Gastroesophageal sphincter (tissue), 4 donors: ENCODE data around the gene HEPN1. TPM values are rescaled to one million over a fixed set of nuclear protein-coding genes. Genes with fewer than 3 reads are reported as not detected.

Experiments
- ATAC-seq: fragments of 150-250 bp; one replicate; pipeline ENCODE4 v1.9.1; 2016; ENCODE audit warnings: mild to moderate bottlenecking, moderate library complexity
- H3K27ac ChIP-seq, 4 donors: fragments of 200-600 bp; sonication (generic) in 3 of 4; 1 replicate in 3 of 4; 2 replicates in 1 of 4; pipeline ENCODE4 v1.5.1; 2016 to 2019
- H3K27me3 ChIP-seq: fragments of 200-600 bp; sonication (generic); one replicate; pipeline ENCODE4 v1.5.1; 2019
- H3K36me3 ChIP-seq, 2 donors: fragments of 200-600 bp; sonication (generic); one replicate each; pipeline ENCODE4 v1.5.1; 2019; ENCODE audit warnings: control low read depth in 1 of 2
- H3K4me1 ChIP-seq, 3 donors: fragments of 200-600 bp; sonication (generic); 1 replicate in 2 of 3; 2 replicates in 1 of 3; pipeline ENCODE4 v1.5.1; 2016 to 2019; ENCODE audit warnings: control low read depth in 2 of 3
- H3K4me3 ChIP-seq, 2 donors: fragments of 200-600 bp; sonication (generic); one replicate each; pipeline ENCODE4 v1.5.1; 2019; ENCODE audit warnings: mild to moderate bottlenecking in 1 of 2, moderate library complexity in 1 of 2
- H3K9me3 ChIP-seq, 3 donors: fragments of 200-600 bp; sonication (generic); one replicate each; pipeline ENCODE4 v1.5.1; 2017 to 2019; ENCODE audit warnings: control low read depth in 2 of 3
- EP300 ChIP-seq: sonication (generic); formaldehyde crosslinking; IDR thresholded peaks from one replicate; pipeline ENCODE4 v1.6.1; 2017; ENCODE audit warnings: antibody characterized with exemption, mild to moderate bottlenecking
- POLR2A ChIP-seq, 2 donors: fragments of 450-650 bp; IDR thresholded peaks; one replicate each; pipeline ENCODE4 v1.6.1; 2017; ENCODE audit warnings: antibody characterized with exemption in 2 of 2, mild to moderate bottlenecking in 2 of 2, moderate library complexity in 1 of 2
- POLR2AphosphoS5 ChIP-seq: sonication (generic); formaldehyde crosslinking; IDR thresholded peaks from one replicate; pipeline ENCODE4 v1.6.1; 2017; ENCODE audit warnings: antibody characterized with exemption
- WGBS, 2 donors: methylation state at CpG; one replicate each; pipeline ENCODE4 v1.1.5; 2018; ENCODE audit warnings: low coverage in 1 of 2; 5-methylcytosine and 5-hydroxymethylcytosine counted together
- total RNA-seq, 4 donors: library from RNA; depleted of rRNA; stranded (reverse); fragments of >200 nt; gene quantifications; one replicate each; pipeline ENCODE4 v1.1.0, GENCODE V29; 2016
- TF ChIP-seq, protein P1 (sequence below), 4 experiments: fragments of 200-600 bp in 2 of 4; fragments of 450-650 bp in 2 of 4; sonication (generic) in 1 of 4; IDR thresholded peaks; one replicate each; pipeline ENCODE4 v1.5.1; 2017 to 2019; ENCODE audit warnings: antibody characterized with exemption in 4 of 4, mild to moderate bottlenecking in 2 of 4, moderate library complexity in 2 of 4

The HEPN1 gene
- total RNA-seq, 4 donors from 2014 or later: 0.67 TPM; not detected in 3

DNA sequence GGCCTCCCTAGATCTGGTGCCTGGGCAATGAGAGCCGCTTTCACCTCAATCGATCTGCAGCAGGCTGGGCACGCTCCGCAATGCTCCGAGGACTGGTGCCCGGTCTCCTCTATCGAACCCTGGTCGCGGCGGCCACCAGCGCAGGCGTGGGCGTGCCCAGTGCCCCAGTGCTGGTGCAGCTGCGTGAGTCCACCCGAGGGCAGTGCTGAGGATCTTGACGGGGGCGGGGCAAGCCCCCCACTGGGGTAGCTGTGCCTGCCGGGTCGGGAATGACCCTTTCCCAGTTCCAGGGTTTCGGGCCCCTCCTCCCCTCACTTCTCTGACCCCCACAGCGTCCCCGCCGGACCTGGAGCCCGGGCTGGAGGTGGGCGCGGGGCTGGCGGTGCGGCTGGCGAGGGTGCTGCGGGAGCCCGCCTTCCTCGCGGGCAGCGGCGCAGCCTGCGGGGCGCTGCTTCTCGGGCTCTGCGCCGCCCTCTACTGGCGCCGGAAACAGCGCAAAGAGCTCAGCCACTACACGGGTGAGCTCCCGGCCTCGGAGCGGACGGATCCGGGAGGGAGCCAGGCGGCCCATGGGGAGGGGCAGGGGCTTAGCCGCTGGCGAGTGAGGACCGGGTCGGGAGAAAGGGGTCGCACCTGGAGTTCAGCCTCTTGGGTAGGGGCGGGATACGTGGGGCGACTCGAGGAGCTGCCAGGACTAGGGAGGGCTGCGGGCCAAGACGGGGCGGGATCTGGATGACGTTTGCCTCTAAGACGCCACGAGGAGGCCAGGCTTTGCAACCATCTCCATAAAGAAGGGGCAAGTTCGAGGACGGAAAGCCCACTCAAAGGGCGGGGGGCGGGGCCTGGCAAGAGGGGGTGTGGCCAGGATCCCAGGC lies 42.9 kb upstream of the HEPN1 start:
- Histone ChIP-seq H3K27ac (peak overlapping the region; percentile 26 to 94 (median 92)), H3K36me3 (no peaks in the 10 kb centered on the region), H3K9me3 (no peaks in the 10 kb centered on the region), H3K4me1 (peaks cover 0 to 29% (median 3%) of the 10 kb centered on the region in 3 donors), H3K4me3 (peak overlapping the region; percentile 33 to 67), H3K27me3 (peaks cover 39% of the 10 kb centered on the region)
- WGBS, 2 donors: no CpG with 5 or more reads among the region's 69 CpGs
- TF ChIP-seq POLR2AphosphoS5 (peak; percentile 70), POLR2A (IDR thresholded peaks at IDR 0.05) (peak; percentile 11 to 36), EP300 (no peak)
- TF ChIP-seq, protein P1, sequence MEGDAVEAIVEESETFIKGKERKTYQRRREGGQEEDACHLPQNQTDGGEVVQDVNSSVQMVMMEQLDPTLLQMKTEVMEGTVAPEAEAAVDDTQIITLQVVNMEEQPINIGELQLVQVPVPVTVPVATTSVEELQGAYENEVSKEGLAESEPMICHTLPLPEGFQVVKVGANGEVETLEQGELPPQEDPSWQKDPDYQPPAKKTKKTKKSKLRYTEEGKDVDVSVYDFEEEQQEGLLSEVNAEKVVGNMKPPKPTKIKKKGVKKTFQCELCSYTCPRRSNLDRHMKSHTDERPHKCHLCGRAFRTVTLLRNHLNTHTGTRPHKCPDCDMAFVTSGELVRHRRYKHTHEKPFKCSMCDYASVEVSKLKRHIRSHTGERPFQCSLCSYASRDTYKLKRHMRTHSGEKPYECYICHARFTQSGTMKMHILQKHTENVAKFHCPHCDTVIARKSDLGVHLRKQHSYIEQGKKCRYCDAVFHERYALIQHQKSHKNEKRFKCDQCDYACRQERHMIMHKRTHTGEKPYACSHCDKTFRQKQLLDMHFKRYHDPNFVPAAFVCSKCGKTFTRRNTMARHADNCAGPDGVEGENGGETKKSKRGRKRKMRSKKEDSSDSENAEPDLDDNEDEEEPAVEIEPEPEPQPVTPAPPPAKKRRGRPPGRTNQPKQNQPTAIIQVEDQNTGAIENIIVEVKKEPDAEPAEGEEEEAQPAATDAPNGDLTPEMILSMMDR (IDR thresholded peaks at IDR 0.05): peak in 3 of 4 experiments; percentile 67 to 91 (median 78)
- ATAC-seq: peak; percentile 93

DNA sequence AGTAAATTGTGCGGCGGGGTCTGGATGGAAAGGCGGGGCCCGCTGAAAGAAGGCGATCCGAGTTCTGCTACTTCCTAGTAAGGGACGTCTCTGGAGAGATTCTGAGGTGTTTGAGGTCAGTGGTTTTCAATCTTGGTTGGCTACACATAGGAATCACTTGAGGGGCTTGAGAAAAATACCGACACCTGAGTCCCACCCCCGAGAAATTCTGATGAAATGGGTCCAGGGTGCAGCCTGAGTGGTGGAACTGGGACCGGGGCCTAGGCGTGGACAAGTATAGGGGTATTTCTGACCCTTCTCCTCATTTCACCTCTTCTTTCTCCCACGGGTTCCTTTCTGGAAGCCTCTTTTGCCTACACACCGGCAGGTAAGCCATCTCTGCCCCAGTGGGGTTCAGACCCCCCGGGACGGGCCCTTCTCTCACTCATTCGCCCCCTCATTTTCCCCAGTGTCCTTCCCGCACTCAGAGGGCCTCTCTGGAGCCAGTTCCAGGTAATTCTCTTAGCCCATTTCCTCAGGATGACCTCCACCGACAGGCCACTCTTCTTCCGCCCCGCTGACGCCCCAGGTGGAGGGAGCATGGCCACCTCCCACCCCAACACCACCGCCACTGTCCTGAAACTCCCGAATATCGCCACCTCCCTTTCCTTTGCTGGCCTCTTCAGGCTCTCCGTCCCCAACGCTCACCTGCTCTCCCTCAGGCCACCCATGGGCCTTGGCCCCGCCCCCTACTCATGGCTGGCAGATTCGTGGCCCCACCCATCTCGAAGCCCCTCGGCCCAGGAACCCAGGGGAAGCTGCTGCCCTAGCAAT lies 42.0 kb upstream of the HEPN1 start:
- no peak for ATAC-seq
- H3K9me3 ChIP-seq: no peaks in the 10 kb centered on the region
- TF ChIP-seq POLR2A (IDR thresholded peaks at IDR 0.05): no peak
- TF ChIP-seq POLR2AphosphoS5: no peak
- TF ChIP-seq EP300: no peak
- TF ChIP-seq, protein P1 (IDR thresholded peaks at IDR 0.05): no peak
- H3K4me3 ChIP-seq: peak overlapping the region; percentile 33 to 67
- peaks cover 0 to 29% (median 3%) of the 10 kb centered on the region in 3 donors for H3K4me1 ChIP-seq
- H3K36me3 ChIP-seq: no peaks in the 10 kb centered on the region
- H3K27me3 ChIP-seq: peaks cover 31% of the 10 kb centered on the region
- peak overlapping the region in 3 of 4 donors; percentile 92 to 94 (median 93) for H3K27ac ChIP-seq
- WGBS, 2 donors: 18 to 40% methylated on average over 13 to 23 of the region's 30 CpGs

DNA sequence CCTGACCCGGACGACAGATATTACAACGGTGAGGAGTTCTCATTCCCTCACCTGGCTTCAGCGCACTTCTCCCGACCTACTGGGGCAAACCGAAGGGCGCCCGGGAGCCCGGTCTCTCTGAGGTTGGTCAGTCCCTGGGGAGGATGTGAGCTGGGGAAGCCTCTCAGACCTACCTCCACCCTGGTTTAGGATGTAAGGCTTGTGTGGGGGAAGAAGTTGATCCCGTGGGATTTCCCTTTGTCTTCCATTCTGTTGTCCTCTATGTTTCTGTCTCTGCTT lies 41.5 kb upstream of the HEPN1 start:
- H3K4me3 ChIP-seq: peak overlapping the region in 1 of 2 donors; percentile 67
- TF ChIP-seq POLR2A (IDR thresholded peaks at IDR 0.05) (no peak), POLR2AphosphoS5 (no peak), EP300 (no peak)
- TF ChIP-seq, protein P1 (IDR thresholded peaks at IDR 0.05): no peak
- no peak for ATAC-seq
- H3K27me3 ChIP-seq: peaks cover 25% of the 10 kb centered on the region
- H3K4me1 ChIP-seq: peaks cover 0 to 29% (median 3%) of the 10 kb centered on the region in 3 donors
- H3K9me3 ChIP-seq: no peaks in the 10 kb centered on the region
- 54 to 91% methylated on average over 4 to 6 of the region's 10 CpGs for WGBS, 2 donors
- peak overlapping the region in 3 of 4 donors; percentile 25 to 94 (median 92) for H3K27ac ChIP-seq
- H3K36me3 ChIP-seq: no peaks in the 10 kb centered on the region

DNA sequence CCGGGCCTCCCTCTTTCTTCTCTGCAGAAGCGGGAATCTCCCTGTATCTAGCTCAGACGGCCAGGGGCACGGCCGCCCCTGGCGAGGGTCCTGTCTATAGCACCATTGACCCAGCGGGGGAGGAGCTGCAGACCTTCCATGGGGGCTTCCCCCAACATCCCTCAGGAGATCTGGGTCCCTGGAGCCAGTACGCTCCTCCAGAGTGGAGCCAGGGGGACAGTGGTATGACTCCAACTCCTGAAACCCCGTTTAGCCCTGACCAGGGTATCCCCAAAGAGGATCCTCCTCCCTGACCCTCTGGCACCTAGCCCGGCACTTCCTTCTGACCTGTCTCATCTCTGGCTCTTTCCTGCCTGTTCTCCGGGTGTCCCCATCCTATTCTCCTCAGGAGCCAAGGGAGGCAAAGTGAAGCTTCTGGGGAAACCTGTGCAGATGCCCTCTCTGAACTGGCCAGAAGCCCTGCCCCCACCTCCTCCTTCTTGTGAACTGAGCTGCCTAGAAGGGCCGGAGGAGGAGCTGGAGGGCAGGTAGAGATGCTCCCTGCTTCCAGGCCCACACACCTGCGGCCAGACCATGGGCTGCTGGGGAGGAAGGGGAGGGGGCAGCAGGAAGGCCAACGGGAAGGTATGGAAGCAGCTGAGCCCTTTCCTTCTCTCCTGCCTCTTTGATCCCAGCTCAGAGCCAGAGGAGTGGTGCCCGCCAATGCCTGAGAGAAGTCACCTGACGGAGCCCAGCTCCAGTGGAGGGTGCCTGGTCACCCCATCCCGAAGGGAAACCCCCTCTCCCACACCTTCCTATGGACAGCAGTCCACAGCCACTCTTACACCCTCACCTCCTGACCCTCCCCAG lies 40.9 kb upstream of the HEPN1 start:
- H3K27ac ChIP-seq: peak overlapping the region in 2 of 4 donors; percentile 25 to 92
- 72 to 100% methylated on average over 4 to 5 of the region's 17 CpGs for WGBS, 2 donors
- peaks cover 0 to 35% (median 3%) of the 10 kb centered on the region in 3 donors for H3K4me1 ChIP-seq
- no peak for ATAC-seq
- H3K4me3 ChIP-seq: no peak overlapping the region
- TF ChIP-seq POLR2AphosphoS5: no peak
- TF ChIP-seq, protein P1 (IDR thresholded peaks at IDR 0.05): no peak
- no peak for TF ChIP-seq EP300
- TF ChIP-seq POLR2A (IDR thresholded peaks at IDR 0.05): no peak
- peaks cover 19% of the 10 kb centered on the region for H3K27me3 ChIP-seq
- no peaks in the 10 kb centered on the region for H3K9me3 ChIP-seq
- no peaks in the 10 kb centered on the region for H3K36me3 ChIP-seq
